HG02623 (cell line): ENCODE results near the gene RILPL2.
"Not testable (repeated sequence)": the region's sequence is repeated elsewhere in the genome, so short reads cannot be mapped to it uniquely, and the experiment has no call there.

Source experiments
- ATAC-seq: cut with Tn5 transposase; IDR thresholded peaks from one replicate; pipeline ENCODE4 v1.9.1; 2021; ENCODE audit warnings: moderate library complexity; ENCODE audit not compliant: unreplicated experiment

Gene RILPL2

GRCh38 chr12:123450636-123451035 lies 14.2 kb upstream of the RILPL2 start:
- no peak for ATAC-seq

GRCh38 chr12:123449856-123450255 lies 13.4 kb upstream of the RILPL2 start:
- no peak for ATAC-seq

GRCh38 chr12:123449249-123449733 lies 12.8 kb upstream of the RILPL2 start:
- ATAC-seq: no peak

- no peak for ATAC-seq
These were observed 9.8 kb upstream of the RILPL2 start for GRCh38 chr12:123446333-123446713.

DNA sequence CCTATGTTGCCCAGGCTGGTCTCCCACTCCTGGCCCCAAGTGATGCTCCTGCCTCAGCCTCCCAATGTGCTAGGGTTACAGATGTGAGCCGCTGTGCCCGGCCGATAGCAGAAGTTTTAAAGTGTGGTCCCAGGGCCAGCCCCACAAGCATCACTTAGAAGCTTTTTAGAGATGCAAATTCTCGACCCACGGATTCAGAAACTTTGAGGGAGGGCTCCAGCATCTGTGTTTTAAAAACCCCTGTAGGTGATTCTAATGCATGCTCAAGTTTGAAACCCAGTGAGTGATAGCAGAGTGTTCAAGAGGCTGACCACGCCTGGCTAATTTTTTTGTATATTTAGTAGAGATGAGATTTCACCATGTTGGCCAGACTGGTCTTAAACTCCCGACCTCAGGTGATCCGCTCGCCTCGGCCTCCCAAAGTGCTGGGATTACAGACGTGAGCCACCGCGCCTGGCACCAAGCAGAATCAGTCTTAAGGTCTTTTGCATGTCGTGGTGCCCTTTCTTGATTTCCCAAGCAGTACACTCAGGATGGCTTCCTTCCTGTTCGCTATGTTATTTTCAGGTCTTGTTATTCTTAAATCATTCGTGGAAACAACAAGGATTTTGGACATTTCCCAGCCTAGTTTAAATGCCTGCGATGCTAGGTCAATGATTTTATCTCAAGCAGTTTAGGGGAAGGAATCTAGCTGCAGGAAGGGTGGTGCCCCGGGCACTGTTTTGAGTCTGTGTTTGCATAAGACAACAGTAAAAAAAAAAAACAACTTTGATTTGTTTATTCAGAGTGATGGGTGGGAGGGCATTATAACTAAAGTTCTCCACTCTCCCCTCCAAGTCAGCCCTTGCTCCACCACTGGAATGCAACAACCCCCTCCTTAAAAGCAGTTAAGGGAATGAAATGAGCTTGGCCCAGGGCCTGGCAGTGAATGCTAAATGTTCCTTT lies 9.2 kb upstream of the RILPL2 start:
- no peak for ATAC-seq

- ATAC-seq: no peak
These were observed 7.9 kb upstream of the RILPL2 start for GRCh38 chr12:123444092-123445026.

DNA sequence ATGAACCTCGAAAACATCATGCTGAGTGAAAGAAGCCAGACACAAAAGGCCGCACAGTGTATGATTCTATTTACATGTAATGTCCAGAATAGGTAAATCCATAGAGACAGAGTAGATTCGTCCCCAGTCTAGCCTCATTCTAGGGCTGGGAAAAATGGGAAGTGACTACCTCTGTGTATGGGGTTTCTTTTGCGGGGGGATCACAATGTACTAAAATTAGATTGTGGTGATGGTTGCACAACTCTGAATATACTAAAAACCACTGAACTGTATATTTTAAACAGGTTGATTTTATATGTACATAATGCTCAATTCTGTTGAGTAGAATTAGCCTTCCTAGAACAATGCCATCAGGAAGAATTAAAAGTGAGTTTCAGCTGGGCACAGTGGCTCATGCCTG lies 6.3 kb upstream of the RILPL2 start:
- ATAC-seq: no peak

- no peak for ATAC-seq
These were observed 5.2 kb upstream of the RILPL2 start for GRCh38 chr12:123441523-123442164.

DNA sequence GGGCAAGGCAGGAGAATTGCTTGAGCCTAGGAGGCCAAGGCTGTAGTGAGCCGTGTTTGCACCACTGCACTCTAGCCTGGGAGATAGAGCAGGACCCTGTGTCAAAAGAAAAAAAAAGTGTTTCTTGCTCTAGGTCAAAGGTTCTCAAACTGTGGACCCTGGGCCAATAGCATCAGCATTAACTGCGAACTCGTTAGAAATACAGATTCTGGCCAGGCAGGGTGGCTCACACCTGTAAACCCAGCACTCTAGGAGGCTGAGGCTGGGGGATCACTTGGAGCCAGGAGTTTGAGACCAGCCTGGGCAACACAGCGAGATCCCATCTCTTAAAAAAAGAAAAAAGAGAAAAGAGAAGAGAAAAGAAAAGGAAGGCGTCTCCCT lies 858 bp downstream of the RILPL2 start:
- no peak for ATAC-seq

GRCh38 chr12:123433615-123434014 lies 2.9 kb downstream of the RILPL2 start:
- ATAC-seq: no peak

DNA sequence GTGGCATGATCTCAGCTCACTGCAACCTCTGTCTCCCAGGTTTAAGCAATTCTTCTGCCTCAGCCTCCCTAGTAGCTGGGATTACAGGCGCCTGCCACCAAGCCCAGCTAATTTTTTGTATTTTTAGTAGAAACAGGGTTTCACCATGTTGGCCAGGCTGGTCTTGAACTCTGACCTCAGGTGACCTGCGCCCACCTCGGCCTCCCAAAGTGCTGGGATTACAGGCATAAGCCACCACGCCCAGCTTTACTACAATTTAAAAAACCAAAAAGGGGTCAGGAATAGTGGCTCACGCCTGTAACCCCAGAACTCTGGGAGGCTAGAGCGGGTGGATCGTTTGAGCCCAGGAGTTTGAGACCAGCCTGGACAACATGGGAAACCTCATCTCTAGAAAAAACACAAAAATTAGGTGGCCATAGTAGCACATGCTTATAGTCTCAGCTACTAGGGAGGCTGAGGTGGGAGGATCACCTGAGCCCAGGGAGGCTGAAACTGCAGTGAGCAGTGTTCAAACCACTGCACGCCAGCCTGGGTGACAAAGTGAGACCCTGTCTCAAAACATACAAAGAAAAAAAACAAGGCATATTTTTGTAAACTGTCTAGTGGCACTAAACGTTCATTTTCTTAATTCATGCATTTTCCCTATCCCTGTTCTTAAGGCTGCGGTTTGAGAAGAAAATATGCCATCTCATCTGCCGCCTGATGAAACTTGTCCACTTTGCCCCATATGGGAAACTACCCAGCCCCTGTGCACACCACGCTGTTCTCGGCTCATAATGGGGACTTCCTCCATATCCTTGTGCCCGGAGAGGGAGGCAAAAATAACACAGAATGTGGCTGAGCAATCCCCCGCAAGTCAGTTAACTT lies 4.3 kb downstream of the RILPL2 start:
- not testable (repeated sequence) for ATAC-seq

DNA sequence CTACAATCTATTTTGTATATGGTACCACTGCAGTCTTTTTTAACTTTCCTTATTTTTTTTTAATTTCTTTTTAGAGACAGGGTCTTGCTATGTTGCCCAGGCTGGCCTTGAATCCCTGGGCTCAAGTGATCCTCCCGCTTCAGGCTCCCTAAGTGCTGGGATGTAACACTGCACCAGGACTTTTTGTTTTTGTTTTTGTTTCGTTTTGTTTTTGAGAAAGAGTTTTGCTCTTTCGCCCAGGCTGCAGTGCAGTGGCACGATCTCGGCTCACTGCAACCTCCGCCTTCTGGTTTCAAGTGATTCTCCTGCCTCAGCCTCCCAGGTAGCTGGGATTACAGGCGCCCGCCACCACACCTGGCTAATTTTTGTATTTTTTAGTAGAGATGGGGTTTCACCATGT lies 7.4 kb downstream of the RILPL2 start:
- ATAC-seq: not testable (repeated sequence)

DNA sequence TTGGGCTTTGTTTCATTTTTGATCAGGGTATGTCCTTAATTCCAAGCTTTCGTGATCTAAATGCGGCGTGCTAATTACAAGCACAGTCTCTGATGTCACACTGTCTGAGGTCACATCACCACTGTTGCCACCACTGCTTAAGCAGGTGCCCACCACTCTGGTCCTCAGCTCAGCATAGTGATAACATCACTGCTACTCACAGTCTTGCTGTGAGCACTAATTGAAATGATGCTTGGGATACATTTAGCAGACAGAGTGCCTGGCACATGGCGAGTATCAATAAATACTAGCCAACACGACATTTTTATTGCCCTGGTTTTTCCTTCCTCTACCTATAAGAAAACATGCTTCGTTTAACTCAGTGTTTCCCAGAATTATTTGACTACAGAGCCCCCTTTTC lies 7.9 kb downstream of the RILPL2 start:
- no peak for ATAC-seq

GRCh38 chr12:123427036-123427769 lies 9.3 kb downstream of the RILPL2 start:
- peak; percentile 90 for ATAC-seq

DNA sequence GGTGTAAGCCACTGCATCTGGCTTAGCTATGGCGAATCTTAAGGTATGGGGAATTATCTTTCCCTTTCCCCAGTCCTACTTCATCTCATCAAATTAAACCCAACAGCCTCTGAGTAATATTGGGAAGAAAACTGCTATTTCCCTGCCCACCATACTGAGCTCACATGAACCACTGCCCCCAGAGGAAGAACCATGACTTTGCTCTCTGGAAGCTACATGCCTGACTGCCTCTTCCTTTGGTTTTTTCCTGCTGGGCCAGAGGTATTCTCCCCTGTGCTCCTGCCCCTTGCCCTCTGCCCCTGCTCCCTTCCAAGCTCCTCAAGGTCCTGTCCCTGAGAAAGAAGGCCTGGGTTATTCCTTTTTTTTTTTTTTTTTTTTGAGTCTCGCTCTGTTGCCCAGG lies 15.2 kb downstream of the RILPL2 start:
- ATAC-seq: no peak

- ATAC-seq: no peak
These were observed 26.5 kb downstream of the RILPL2 start for GRCh38 chr12:123410041-123410412.

GRCh38 chr12:123409284-123410040 lies 27.0 kb downstream of the RILPL2 start:
- ATAC-seq: not testable (repeated sequence)

DNA sequence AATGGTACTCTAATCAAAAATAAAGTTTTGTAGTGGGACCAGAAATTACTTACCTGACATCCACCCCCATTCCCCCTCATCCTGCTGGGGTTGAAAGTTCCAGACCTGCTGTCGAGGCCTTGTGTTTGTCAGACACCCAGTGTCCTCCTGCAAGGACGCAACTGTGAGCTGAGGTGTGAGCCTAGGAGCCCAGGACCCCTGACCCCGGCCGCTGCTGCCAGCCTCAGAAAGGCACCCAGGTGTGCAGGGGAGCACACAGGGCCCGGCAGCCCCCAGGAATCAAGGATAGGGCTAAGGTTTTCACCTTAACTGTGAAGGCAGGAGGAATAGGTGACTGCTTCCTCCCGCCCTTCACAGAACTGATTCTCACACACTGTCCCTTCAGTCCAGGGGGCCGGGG lies 27.9 kb downstream of the RILPL2 start:
- not testable (repeated sequence) for ATAC-seq

DNA sequence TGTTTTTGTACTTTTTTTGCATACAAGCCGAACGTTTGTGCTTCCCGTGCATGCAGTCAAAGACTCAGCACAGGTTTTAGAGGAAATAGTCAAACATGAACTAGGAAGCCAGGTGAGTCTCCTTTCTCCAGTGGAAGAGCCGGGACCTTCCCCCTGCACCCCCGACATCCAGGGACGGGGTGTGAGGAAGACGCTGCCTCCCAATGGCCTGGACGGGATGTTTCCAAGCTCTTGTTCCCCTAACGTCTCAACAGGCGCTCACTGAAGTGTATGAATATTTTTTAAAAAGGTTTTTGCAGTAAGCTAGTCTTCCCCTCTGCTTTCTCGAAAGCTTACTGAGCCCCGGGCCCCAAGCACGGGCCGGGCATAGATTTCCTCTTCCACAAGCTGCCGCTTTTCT lies 28.6 kb downstream of the RILPL2 start:
- not testable (repeated sequence) for ATAC-seq
